ENCODE measurements around the gene CDIPT.

The CDIPT gene

DNA sequence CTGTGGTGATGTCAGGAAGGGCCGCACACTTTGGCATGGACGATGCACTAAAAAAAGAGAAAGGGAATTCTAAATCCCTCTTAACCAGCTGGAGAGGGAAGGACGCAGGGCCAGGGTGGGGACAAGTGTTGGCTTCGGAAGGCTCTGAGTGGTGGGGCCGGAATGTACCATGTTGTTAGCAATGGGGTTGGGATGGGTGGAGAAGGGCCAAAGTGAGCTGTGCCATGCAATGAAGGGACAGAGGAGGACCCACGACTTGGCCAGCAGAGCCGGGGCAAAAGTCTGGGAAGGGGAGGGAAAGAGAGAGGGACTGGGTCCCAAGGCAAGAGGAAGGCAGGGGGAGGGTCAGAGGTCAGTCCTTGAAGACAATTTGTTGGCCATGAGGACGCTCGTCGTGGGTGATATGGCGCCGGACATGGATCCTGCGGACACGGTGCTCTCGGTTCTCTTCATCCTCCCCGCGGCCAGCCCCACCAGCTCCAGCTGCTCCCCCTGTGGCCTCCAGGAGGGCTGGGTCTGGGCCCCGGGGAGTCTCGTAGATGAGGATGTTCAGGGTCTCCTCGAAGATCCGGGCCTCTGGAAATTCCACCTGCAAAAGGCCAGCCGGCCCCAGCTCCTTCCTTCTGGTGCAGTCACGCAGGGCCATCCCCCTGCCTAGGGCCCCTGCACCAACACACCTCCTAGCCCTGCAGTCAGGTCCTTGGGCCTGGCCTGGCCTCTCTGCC is 43.7 kb upstream of the CDIPT start:
- TF ChIP-seq, protein P1, sequence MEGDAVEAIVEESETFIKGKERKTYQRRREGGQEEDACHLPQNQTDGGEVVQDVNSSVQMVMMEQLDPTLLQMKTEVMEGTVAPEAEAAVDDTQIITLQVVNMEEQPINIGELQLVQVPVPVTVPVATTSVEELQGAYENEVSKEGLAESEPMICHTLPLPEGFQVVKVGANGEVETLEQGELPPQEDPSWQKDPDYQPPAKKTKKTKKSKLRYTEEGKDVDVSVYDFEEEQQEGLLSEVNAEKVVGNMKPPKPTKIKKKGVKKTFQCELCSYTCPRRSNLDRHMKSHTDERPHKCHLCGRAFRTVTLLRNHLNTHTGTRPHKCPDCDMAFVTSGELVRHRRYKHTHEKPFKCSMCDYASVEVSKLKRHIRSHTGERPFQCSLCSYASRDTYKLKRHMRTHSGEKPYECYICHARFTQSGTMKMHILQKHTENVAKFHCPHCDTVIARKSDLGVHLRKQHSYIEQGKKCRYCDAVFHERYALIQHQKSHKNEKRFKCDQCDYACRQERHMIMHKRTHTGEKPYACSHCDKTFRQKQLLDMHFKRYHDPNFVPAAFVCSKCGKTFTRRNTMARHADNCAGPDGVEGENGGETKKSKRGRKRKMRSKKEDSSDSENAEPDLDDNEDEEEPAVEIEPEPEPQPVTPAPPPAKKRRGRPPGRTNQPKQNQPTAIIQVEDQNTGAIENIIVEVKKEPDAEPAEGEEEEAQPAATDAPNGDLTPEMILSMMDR (IDR thresholded peaks at IDR 0.05): no peak

- TF ChIP-seq, protein P1 (IDR thresholded peaks at IDR 0.05): no peak
These were observed 42.6 kb upstream of the CDIPT start for GRCh38 chr16:29905668-29906067.

GRCh38 chr16:29904947-29905346 is 41.9 kb upstream of the CDIPT start:
- TF ChIP-seq, protein P1 (IDR thresholded peaks at IDR 0.05): no peak

DNA sequence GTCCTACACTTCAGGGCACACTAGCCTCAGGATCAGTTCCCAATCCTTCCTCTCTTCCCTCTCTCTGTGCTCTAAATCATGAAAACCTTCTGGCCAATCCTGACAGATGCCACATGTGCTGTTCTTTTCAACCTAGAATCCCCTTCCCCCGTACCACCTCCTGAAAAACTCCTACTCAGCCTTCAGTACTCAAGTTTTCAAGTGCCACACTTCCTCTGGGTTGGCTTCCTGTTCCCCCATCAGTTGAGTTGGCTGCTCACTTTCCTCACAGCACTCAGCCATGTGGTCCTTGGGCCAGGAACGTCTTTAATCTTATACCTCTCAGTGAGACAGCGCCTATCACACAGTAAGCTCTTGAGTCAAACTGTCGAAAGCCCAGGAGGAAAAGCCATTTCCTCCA is 40.6 kb upstream of the CDIPT start:
- TF ChIP-seq, protein P1 (IDR thresholded peaks at IDR 0.05): no peak

- TF ChIP-seq, protein P1 (IDR thresholded peaks at IDR 0.05): no peak
These were observed 38.5 kb upstream of the CDIPT start for GRCh38 chr16:29901607-29901945.

DNA sequence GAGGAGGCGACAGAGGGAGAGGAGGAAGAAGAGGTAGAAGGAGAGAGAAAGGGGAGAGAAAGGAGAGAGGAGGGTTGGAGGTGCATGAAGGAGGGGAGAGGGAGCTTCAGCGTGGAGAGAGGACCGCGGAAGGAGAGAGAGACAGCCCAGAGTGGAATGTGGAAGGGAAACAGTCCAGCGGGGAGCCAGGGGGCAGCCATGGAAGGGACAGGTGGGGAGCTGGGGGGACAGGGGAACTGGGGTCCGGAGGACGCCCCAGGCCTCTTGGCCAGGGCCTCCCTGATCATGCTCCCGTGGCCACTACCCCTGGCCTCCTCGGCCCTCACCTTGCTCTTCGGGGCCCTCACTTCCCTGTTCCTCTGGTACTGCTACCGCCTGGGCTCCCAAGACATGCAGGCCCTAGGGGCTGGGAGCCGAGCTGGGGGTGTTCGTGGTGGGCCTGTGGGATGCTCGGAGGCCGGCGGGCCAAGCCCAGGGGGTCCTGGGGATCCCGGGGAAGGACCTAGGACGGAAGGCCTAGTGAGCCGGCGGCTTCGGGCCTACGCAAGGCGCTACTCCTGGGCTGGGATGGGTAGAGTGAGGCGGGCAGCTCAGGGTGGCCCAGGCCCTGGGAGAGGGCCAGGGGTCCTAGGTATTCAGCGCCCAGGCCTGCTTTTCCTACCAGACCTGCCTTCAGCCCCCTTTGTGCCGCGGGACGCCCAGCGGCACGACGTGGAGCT is 38.0 kb upstream of the CDIPT start:
- TF ChIP-seq, protein P1 (IDR thresholded peaks at IDR 0.05): no peak

- TF ChIP-seq, protein P1 (IDR thresholded peaks at IDR 0.05): no peak
These were observed 37.3 kb upstream of the CDIPT start, which contains the start of gene ASPHD1 for GRCh38 chr16:29900102-29900887. TSS of gene ASPHD1 (plus strand) at chr16:29900488. CDS start at chr16:29900972, 484 bp downstream.
